GM23248 (cell line): ENCODE data around the gene ANKRD53.

ENCODE experiments used
- EZH2 ChIP-seq: fragments of 200-600 bp; sonication (generic); IDR thresholded peaks from 2 replicates; pipeline ENCODE4 v1.6.1; 2018; ENCODE audit warnings: antibody characterized with exemption, mild to moderate bottlenecking; ENCODE audit not compliant: insufficient read depth, poor library complexity, severe bottlenecking
- EZH2phosphoT487 ChIP-seq: fragments of 200-600 bp; sonication (generic); IDR thresholded peaks from 2 replicates; pipeline ENCODE4 v1.6.1; 2018; ENCODE audit warnings: antibody characterized with exemption, moderate library complexity, mild to moderate bottlenecking, low read depth; ENCODE audit not compliant: insufficient read depth

- TF ChIP-seq EZH2phosphoT487 = no peak
- no peak for TF ChIP-seq EZH2
Measured at GRCh38 chr2:70988726-70989648, 10.6 kb downstream of the ANKRD53 start.
